GM19395 (cell line): Measurements from ENCODE around the gene AFF3.

Experiments used
- ATAC-seq: cut with Tn5 transposase; IDR thresholded peaks from one replicate; pipeline ENCODE4 v1.9.1; 2021; ENCODE audit warnings: mild to moderate bottlenecking, moderate library complexity; ENCODE audit not compliant: unreplicated experiment

The AFF3 gene

GRCh38 chr2:99623613-99624012, 518.8 kb downstream of the AFF3 start:
- ATAC-seq, result no peak

GRCh38 chr2:99623035-99623434, 519.4 kb downstream of the AFF3 start:
- no peak for ATAC-seq

GRCh38 chr2:99622534-99622933, 519.9 kb downstream of the AFF3 start:
- no peak for ATAC-seq

- ATAC-seq, result no peak
These were observed 520.6 kb downstream of the AFF3 start for GRCh38 chr2:99621774-99622173.

GRCh38 chr2:99621106-99621505, 521.3 kb downstream of the AFF3 start:
- no peak for ATAC-seq

- no peak for ATAC-seq
These were observed 523.2 kb downstream of the AFF3 start for GRCh38 chr2:99619151-99619550.

- ATAC-seq, result no peak
These were observed 523.8 kb downstream of the AFF3 start for GRCh38 chr2:99618579-99619097.

- ATAC-seq, result no peak
These were observed 524.6 kb downstream of the AFF3 start for GRCh38 chr2:99617811-99618210.

- ATAC-seq, result no peak
These were observed 527.1 kb downstream of the AFF3 start for GRCh38 chr2:99615247-99615771.

GRCh38 chr2:99613980-99614379, 528.4 kb downstream of the AFF3 start:
- ATAC-seq, result no peak

GRCh38 chr2:99611786-99612185, 530.6 kb downstream of the AFF3 start:
- ATAC-seq, result no peak

GRCh38 chr2:99611034-99611433, 531.4 kb downstream of the AFF3 start:
- no peak for ATAC-seq

- ATAC-seq, result no peak
These were observed 532.5 kb downstream of the AFF3 start for GRCh38 chr2:99609851-99610381.

- ATAC-seq, result no peak
These were observed 533.5 kb downstream of the AFF3 start for GRCh38 chr2:99608861-99609260.

- ATAC-seq, result no peak
These were observed 534.4 kb downstream of the AFF3 start for GRCh38 chr2:99607861-99608491.

- ATAC-seq, result no peak
These were observed 534.9 kb downstream of the AFF3 start for GRCh38 chr2:99607454-99607853.

- no peak for ATAC-seq
These were observed 537.4 kb downstream of the AFF3 start for GRCh38 chr2:99605036-99605435.

- ATAC-seq, result no peak
These were observed 539.9 kb downstream of the AFF3 start for GRCh38 chr2:99602476-99602875.

- ATAC-seq, result no peak
These were observed 541.3 kb downstream of the AFF3 start for GRCh38 chr2:99600981-99601651.

- no peak for ATAC-seq
These were observed 543.9 kb downstream of the AFF3 start for GRCh38 chr2:99598441-99598840.

GRCh38 chr2:99597616-99598015, 544.8 kb downstream of the AFF3 start:
- no peak for ATAC-seq

GRCh38 chr2:99595373-99595772, 547.0 kb downstream of the AFF3 start:
- no peak for ATAC-seq
